Stimulated activated CD8-positive, alpha-beta memory T cell treated with anti-CD3 and anti-CD28 coated beads, Interleukin-15, amount 100 ng/mL, for 1 hour (primary cell): Measurements from ENCODE around the gene PPP6R2.
"Not testable (repeated sequence)": the region's sequence is repeated elsewhere in the genome, so short reads cannot be mapped to it uniquely, and the experiment has no call there.

ENCODE experiments used
- DNase-seq: peaks from one replicate; pipeline ENCODE4 v3.0.0-alpha.2; 2020; ENCODE audit warnings: low read depth

The PPP6R2 gene

DNA sequence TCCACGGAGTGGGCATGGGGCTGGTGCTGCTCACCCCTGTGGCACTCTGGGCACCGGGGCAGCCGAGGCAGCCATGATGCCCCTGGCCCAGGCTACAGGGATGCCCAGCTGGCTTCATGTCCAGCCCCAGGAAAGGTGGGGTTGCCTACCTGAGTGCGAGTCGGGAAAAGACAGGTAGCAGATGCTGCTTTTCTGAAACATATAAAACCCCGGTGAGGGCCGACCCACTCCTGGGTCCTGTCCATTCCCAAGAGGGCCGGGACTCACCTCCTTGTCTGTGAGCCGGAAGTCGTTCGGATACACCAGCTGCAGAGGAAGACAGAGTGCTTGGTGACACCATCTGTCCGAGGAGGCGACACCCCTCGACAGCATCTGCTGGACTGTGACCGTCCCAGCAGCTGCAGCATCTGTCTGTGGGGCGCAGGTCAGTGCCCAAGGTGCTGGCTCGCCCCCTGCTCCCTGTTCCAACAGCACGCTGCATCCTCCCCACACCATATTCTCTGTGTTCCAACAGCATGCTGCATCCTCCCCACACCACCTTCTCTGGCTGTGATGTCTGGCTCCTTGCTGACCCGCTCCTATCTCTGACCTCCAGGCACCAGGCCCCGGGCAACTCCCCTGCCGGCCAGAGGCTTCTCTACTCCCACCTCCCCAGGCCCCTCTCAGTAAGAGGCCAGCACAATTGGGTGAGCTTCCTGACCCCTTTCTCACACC, 24.3 kb upstream of the PPP6R2 start:
- no peak for DNase-seq

DNA sequence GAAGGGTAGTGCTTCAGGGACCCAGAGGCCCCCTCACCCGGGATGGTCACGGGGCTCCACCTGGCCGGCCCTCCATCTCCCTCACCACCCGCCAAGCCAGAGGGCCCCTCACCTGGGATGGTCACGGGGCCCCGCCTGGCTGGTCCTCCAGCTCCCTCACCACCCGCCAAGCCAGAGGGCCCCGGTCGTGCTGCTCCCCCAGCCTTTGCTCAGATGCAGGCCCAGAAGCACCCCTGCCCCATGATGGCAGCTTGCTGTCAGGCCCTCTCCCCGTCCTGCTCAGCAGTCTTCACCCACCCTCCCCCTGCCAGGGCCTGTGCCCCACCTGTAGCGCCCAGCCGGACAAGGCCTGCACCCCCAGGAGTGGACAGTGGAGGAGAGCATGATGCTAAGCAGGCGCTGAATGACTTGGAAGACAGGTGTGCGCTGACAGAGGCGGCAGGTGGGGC, 23.6 kb upstream of the PPP6R2 start:
- DNase-seq = no peak

DNA sequence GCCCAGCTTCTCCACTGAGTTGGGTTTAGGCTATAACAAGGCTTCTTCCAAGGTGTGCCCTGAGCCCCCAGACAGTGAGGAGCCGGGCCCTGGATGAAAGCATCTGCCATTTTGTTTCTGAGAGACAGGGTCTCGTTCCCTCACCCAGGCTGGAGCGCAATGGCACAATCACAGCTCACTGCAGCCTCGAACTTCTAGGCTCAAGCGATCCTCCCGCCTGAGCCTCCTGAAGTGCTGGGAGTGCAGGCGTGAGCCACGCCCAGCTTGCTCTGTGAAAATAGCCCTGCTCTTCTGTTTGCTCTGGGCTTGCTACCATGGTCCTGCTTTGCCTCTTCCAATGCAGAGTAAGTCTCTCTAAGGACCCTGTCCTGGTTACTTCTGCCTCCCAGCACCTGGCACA, 23.0 kb upstream of the PPP6R2 start:
- no peak for DNase-seq

DNA sequence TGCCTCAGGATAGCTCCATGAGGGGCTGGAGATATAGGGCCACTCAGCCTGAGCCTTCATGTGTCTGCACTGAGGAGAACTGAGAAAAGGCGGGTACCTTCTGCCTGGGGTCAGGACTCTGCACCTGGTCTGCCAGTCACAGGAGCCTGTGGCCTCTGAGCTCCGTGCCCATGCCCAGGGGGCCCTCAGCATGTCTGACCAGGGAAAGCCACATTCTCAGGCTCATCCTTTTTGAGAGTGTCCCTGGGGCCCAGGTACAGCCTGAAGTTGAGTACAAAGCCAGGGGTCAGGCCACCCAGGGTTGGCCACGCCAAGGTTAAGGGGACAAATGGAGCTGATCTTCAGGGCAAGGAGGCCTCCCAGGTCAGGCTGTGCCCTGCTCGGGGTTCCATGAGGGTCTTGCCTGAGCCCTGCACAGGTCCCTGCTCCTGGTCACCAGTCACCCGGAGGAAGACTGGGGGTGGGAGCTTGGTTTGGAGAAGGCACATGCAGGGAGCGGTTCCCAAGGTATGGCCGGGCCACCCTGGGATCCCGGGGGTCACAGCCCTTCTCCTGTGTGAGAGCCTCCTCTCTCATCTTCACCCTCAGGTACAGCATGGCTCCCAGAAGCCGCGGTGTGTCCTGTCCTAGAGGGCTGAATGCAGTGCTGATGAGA, 22.3 kb upstream of the PPP6R2 start:
- no peak for DNase-seq

DNA sequence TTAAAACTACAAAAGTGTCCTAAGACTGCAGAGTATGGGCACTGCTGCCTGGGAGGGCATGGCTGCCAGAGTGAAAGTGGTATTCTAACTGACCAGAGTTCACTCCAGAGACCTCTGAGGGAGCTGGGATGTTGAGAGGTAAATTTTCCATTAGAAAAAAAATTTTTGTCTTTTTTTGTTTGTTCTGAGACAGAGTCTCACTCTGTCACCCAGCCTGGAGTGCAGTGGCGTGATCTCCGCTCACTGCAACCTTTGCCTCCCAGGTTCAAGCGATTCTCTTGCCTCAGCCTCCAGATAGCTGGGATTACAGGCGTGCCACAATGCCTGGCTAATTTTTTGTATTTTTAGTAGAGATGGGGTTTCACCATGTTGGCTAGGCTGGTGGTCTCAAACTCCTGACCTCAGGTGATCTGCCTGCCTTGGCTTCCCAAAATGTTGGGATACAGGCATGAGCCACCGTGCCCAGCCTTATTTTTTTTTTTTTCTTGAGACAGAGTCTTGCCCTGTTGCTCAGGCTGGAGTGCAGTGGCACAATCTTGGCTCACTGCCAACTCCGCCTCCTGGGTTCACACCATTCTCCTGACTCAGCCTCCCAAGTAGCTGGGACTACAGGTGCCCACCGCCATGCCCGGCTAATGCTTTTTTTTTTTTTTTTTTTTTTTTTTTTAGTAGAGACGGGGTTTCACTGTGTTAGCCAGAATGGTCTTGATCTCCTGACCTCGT, 20.6 kb upstream of the PPP6R2 start:
- DNase-seq = not testable (repeated sequence)

DNA sequence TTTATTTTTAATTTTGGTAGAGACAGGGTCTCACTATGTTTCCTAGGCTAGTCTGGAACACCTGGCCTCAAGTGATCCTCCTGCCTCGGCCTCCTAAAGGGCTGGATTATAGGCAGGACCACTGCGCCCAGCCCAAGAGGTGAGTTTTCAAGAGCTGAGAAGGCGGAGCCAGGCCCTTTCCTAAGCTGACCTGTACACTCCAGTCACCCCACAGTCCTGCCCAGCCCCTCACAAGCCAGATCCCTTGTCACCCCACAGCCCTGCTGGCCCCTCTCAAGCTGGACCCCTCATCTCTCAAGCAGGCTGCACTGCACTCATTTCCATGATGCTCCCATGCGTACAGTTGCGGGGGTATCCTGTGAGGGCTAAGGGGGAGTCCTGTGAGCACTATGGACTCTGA, 19.2 kb upstream of the PPP6R2 start:
- no peak for DNase-seq

DNA sequence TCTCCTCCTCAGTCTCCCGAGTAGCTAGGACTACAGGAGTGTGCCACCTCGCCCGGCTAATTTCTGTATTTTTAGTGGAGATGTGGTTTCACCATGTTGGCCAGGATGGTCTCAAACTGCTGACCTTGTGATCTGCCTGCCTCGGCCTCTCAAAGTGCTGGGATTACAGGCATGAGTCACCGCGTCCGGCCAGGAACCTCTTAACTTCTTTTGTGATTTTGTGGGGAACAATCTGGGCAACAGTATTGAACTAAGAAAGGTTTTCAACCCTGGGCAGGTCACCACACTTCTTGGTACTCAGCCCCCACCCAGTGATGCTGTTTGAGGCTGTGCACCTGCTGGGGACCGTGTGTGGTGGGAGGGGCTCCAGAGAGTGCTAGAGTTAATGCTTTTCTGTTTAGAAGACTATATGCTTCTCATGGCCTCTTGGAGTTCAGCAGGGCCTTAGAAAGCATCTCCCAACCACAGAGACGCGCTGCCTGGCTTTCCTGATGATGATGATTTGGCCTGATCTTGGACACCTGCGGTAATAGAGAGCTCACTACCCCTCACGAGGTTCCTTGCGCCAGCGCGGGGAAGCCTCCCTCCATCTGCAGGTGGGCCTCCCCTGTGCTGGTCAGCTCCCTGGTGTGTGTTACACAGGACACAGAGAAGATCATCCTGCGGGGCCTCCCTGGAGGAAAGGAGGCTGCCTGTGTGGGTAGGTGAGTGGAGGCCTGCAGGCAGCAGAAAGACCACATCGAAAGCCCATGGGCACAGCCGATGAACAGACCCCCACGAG, 17.5 kb upstream of the PPP6R2 start:
- DNase-seq = no peak

DNA sequence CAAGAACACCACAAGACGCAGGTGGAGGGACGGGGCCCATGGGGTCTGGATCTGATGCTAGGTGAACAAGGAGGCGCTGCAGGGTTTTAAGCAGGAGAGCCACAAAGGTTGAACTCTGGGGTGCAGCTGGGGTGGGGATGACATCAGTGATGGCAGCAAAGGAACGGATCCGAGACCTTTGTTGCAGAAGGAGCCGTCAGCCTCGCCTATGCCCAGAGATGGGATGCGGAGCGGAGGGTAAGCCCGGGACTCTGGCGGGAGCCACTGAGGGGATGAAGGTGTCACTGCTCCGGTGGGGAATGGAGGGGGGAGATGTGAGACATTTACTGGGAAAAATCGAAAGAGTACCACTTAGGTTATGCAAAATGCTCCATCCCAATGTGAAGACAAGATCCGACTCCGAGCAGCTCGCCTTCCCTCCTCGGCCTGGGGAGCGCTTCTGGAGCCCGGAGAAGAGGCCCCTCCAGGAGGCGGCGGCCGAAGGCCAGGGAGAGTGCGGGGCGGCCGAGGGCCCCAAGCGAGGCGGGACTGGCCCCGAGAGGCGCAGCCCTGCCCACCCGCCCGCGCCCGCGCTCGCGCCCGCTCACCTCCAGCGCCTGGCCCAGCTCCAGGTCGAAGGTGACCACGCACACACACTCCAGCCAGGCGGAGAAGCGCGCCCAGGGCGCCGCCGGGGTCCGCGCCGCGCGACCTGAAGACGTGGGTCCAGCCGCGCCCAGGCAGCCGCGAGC, 16.7 kb upstream of the PPP6R2 start:
- DNase-seq = no peak

DNA sequence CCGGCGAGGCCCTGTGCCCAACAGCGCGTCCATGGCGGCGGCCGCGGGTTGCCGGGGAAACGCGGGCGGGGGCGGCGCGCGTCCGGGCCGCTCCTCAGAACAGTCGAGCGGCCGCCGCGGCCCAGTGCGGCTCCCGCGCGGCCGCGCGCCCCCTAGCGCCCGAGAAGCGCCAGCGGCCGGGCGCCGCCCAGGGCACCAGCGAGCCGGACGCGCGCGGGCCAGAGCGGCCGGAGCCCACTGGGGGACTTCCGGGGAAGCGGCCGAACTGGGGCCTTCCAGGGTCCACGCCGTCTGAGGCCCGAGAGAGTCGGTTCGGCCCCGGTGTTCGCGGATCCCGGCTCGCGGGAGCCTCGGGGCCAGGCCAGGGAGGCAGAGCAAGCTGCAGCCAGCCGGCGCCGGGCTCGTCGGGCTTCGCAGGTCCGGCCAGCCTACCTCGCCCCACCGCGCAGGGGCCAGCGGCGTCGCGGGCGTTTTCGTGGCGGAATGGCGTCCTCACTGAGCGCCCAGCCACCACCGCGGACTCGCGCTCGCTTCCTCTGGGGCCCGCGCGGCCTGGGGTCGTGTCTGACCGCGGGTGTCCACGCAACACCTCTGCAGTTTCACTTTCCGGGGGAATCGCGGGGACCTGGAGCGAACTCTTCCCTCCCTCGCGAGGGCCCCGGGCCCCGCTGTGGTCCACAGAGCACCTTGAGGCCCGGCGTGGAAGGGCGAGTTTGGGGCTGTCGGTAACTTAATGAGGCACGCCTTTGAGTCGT, 16.0 kb upstream of the PPP6R2 start, which contains the start of gene DENND6B:
DENND6B (minus strand) TSS at position 57 of the 755 bp plus-strand sequence; CDS start at position 33, 24 bp downstream.
- DNase-seq = peak; percentile 24

DNA sequence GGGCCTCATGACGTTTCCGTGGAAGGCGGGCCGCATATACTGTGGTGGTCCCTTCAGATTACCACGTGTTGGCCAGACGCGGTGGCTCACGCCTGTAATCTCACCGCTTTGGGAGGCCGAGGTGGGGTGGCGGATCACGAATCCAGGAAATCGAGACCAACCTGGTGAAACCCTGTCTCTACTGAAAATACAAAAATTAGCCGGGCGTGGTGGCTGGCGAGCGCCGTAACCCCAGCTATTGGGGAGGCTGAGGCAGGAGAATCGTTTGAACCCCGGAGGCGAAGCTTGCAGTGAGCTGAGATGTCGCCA, 15.5 kb upstream of the PPP6R2 start:
- DNase-seq = no peak

DNA sequence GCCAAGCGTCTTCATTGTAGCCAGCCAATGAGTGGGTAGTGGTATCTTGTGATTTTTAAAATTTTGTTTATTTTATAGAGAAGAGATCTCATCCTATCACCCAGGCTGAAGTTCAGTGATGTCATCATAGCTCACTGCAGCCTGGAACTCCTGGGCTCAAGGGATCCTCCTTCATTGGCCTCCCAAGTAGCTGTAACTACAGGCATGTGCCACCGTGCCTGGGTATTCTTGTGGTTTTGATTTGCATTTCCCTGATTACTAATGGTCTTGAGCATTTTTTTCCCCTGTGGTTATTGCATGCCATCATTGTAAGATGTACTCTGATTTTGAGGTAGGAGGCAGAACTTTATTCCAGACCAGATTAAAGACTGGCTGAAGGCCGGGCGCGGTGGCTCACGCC, 13.9 kb upstream of the PPP6R2 start:
- DNase-seq = no peak

DNA sequence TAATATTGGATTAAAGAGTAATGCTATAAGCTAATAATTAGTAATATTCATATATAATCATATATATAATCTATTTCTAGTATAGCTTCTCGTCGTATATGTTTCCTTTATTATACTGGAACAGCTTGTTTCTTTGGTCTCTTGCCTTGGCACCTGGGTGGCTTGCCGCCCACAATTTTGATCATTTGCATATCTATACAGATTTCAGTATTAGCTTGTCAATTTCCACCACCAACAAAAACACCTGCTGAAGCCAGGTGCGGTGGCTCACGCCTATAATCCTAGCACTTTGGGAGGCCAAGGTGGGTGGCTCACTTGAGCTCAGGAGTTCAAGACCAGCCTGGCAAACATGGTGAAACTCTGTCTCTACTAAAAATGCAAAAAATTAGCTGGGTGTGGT, 8.7 kb upstream of the PPP6R2 start:
- not testable (repeated sequence) for DNase-seq

DNA sequence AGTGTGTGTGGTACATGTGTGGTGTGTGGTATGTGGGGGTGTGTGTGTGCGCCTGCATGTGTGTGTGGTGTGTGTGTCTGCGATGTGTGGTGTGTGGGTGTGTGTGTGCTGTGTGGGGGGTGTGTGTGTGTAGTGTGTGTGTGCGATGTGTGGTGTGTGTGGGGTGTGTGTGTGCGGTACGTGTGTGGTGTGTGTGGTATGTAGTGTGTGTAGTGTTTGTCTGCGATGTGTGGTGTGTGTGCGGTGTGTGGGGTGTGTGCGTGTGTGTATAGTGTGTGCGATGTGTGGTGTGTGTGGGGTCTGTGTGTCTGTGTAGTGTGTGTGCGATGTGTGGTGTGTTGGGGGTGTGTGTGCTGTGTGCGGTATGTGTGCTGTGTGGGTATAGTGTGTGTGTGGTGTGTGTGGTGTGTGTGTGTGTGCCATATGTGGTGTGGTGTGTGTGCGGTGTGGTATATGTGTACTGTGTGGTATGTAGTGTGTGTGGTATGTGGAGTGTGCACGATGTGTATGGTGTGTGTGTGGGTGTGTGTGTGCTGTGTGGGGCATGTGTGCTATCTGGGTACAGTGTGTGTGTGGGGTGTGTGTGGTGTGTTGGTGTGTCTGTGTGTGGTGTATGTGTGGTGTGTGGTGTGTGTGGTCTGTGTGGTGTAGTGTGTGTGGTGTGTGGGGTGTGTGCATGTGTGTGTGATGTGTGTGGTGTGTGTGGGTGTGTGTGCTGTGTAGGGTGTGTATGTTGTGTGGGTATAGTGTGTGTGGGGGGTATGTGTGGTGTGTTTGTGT, 5.7 kb upstream of the PPP6R2 start:
- DNase-seq = no peak

DNA sequence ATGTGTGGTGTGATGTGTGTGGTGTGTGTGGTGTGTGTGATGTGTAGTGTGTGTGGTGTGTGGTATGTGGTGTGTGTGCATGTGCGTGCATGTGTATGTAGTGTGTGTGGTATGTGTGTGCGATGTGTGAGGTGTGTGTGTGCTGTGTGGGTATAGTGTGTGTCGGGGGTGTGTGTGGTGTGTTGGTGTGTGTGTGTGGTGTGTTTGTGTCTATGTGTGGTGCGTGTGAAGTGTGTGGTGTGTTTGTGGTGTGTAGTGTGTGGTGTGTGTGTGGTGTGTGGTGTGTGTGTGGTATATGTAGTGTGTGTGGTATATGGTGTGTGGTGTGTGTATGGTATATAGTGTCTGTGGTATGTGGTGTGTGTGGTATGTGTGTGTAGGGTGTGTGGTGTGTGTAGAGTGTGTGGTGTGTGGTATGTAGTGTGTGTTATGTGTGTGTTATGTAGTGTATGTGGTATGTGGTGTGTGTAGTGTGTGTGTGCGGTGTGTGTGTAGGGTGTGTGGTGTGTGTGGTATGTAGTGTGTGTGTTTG, 5.0 kb upstream of the PPP6R2 start:
- DNase-seq = no peak

DNA sequence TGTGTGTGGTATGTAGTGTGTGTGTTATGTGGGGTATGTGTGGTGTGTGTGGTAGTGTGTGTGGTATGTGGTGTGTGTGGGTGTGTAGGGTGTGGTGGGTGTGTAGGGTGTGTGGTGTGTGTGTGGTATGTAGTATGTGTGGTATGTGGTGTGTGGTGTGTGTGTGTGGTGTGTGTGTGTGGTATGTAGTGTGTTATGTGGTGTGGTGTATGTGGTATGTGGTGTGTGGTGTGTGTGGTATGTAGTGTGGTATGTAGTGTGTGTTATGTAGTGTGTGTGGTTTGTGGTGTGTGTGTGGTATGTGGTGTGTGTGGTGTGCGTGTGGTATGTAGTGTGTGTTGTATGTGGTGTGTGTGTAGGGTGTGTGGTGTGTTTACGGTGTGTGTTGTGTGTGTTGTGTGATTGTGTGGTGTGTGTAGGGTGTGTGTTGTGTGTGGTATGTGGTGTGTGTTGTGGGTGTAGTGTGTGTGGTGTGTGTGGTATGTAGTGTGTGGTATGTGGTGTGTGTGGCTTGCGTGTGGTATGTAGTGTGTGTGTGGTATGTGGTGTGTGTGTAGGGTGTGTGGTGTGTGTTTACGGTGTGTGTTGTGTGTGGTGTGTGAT, 4.2 kb upstream of the PPP6R2 start:
- no peak for DNase-seq

DNA sequence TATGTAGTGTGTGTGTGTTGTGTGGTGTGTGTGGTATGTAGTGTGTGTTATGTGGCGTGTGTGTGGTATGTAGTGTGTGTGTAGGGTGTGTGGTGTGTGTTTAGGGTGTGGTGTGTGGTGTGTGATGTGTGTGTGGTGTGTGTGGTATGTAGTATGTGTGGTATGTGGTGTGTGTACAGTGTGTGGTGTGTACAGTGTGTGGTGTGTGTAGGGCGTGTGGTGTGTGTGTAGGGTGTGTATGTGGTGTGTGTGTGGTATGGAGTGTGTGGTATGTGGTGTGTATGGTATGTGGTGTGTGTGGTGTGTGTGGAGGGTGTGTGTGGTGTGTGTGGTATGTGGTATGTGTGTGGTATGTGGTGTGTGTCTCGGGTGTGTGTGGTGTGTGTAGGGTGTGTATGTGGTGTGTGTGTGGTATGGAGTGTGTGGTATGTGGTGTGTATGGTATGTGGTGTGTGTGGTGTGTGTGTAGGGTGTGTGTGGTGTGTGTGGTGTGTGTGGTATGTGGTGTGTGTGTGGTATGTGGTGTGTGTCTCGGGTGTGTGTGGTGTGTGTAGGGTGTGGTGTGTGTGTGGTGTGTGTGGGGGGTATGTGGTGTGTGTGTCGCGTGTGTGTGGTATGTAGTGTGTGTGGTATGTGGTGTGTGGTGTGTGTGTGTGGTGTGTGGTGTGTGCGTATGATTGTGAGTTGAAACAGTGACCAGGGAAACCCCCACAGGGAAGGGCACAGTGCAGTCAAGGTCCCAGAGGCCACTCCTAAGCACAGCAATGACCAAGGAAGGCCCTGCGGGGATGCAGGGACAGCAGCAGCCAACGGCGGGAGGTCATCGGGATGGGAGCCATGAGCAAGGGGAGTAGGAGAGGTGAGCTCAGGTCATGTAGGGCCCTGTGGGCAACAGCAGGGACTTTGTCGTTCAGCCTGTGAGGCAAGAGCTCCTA, 2.9 kb upstream of the PPP6R2 start:
- no peak for DNase-seq

DNA sequence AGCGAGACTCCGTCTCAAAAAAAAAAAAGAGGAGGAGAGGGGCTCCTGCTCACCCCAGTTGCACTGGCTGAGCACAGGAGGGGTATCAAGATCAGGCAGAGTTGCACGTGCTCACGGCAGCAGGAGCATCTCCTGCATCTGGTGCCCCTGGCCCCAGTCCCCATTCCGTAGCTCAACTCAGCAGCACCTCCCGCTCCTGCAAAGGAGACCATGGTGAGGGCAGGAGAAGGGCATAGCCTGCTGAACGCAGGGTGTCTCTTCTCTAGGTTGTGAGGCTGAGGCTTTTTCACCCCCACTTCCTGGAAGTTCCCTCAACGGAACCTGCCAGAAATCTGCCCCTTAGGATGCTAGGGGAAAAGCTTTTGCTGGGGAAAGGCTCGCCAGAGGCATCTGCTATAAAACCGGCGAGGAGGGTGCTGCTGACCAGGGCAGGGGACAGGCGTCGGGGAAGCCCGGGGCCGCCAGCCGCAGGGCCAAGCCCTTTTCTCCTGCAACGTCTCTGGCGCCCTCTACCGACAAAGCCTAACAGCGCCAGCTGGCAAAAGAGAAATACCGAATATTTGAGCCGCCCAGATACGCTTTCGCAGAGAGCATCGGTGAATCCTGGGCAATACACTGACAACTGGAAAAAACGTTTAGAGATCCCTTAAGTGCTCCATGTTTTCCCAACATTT, 1.0 kb upstream of the PPP6R2 start:
- peak; percentile 88 for DNase-seq

DNA sequence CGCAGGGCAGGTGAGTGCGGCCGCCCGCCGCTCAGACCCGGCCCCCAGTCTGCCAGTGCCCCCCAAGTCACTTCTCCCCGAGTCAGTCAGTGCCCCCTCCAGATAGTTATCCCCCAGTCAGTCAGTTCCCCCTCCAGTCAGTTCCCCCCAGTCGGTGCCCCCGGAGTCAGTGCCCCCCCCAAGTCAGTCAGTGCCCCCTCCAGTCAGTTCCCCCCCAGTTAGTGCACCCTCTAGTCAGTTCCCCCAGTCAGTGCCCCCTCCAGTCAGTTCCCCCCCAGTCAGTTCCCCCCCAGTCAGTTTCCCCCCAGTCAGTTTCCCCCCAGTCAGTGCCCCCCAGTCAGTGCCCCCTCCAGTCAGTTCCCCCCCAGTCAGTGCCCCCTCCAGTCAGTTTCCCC, 411 bp downstream of the PPP6R2 start:
- no peak for DNase-seq
